GM12892 (cell line): Measurements from ENCODE around the gene CARS1.

ENCODE experiments used
- DNase-seq: peaks from one replicate; pipeline ENCODE4 v3.0.0; 2011; ENCODE audit not compliant: insufficient read length
- FAIRE-seq: peaks from 2 replicates; lab custom pipeline; 2011; peaks lifted over from hg19 to GRCh38; lab: Jason Lieb, UNC
- POLR2A ChIP-seq: IDR thresholded peaks from 2 replicates; pipeline ENCODE4 v1.6.1; 2011; ENCODE audit warnings: low read depth, low read length, control low read depth
- POLR2AphosphoS5 ChIP-seq: IDR thresholded peaks from 2 replicates; pipeline ENCODE4 v1.6.1; 2011; ENCODE audit warnings: low read depth, low read length, control low read depth
- TAF1 ChIP-seq: IDR thresholded peaks from 2 replicates; pipeline ENCODE4 v1.6.1; 2011; ENCODE audit warnings: low read depth, mild to moderate bottlenecking, control low read depth, low read length, borderline replicate concordance

Gene CARS1

DNA sequence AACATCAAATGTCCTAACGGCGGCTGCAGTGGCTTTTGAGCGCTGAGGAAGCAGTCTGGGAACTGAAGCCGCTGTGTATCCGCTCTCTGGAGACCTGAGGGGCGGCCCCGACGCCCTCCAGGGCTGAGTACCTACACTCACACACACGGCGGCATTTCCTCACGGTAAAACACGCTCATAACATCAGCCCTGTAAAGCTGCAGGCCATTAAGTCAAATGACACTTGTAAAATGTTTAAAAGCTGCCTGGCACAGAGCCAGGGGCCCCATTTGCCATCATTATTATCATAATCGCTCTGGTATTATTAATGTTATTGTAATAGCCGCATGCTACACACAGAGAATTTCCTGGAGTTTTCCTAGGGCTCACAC lies 5.1 kb downstream of the CARS1 start:
- DNase-seq (no peak), FAIRE-seq (no peak)
- TF ChIP-seq TAF1 (no peak), POLR2AphosphoS5 (no peak), POLR2A (no peak)

- TF ChIP-seq POLR2A (peak; percentile 17; the same call in 1 of the 2 replicates), TAF1 (no peak)
- FAIRE-seq (peak; percentile 83), DNase-seq (no peak)
Measured at GRCh38 chr11:3051196-3052108, 5.8 kb downstream of the CARS1 start.

DNA sequence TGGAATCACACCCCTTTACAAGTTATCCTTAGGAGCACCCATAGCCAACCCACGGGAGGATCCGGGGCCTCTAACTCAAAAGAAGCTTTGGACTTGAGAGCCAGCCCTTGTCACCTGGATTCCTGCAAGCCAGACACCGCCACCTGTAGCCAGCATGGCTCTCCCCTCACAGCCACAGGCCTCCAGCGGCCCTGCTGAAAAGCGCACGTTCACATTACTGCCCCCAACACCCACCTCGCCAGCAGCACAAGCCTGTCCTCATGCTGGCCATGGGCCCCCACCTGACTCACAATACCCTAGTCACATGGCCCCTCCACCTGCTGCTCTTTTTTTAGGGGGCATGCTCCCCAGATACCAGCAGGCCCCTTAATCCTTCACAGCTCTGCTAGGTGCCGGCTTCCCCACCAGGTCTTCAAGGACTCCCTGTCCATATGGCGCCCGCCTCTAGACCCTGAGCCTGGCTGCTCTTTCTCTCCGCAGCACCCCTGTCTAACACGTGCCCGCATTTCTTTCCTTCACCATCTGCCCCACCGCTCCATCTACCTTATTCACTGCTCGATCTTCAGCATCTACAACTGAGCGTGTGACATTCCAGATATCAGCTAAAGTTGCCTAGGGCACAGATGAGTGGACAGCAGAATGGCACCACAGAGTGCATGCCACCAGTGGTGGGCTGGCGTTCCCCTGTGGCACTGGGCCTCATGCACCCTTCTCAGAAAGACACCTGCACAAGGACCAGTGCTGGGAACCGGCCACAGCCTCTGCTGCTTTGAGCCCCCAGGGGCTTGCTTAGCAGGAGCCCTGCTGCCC lies 6.6 kb downstream of the CARS1 start:
- TF ChIP-seq POLR2AphosphoS5 (no peak), TAF1 (no peak), POLR2A (no peak)
- DNase-seq (no peak), FAIRE-seq (no peak)

- FAIRE-seq (peak; percentile 100), DNase-seq (peak; percentile 92)
- TF ChIP-seq POLR2AphosphoS5 (peak; percentile 31; the same call in 1 of the 2 replicates), POLR2A (peak; percentile 14; the same call in 1 of the 2 replicates), TAF1 (peak; percentile 37; the same call in 1 of the 2 replicates)
Measured at GRCh38 chr11:3049430-3050243, 7.6 kb downstream of the CARS1 start.

GRCh38 chr11:3047637-3048036 lies 9.6 kb downstream of the CARS1 start:
- no peak for DNase-seq
- FAIRE-seq = no peak
- TF ChIP-seq POLR2AphosphoS5 (no peak), POLR2A (no peak), TAF1 (no peak)

- DNase-seq (no peak), FAIRE-seq (no peak)
- no peak for TF ChIP-seq POLR2A
- no peak for TF ChIP-seq POLR2AphosphoS5
- TF ChIP-seq TAF1 = no peak
Measured at GRCh38 chr11:3046641-3047040, 10.6 kb downstream of the CARS1 start.

- no peak for DNase-seq
- TF ChIP-seq POLR2AphosphoS5 (no peak), TAF1 (no peak), POLR2A (no peak)
- no peak for FAIRE-seq
Measured at GRCh38 chr11:3046190-3046589, 11.0 kb downstream of the CARS1 start.

DNA sequence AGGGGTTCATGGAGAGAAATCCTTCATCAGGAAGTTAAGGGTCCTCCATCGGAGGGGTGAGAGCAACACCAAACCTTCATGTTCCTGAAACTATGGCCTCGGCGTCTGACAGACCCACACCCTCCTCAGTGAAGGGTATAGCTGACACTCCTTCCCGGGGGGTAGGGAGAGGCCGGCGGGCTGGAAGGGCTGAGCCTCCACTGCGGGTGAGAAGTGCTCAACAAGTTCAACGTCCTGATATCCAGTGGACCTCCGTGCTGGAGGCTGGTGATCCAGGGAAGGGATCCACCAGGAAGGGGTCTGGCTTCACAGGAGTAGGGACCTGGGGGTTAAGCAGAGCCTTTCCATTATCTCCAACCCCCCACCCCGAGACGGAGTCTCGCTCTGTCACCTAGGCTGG lies 12.3 kb downstream of the CARS1 start:
- no peak for DNase-seq
- FAIRE-seq = no peak
- TF ChIP-seq TAF1 = no peak
- TF ChIP-seq POLR2A = no peak
- TF ChIP-seq POLR2AphosphoS5 = no peak

DNA sequence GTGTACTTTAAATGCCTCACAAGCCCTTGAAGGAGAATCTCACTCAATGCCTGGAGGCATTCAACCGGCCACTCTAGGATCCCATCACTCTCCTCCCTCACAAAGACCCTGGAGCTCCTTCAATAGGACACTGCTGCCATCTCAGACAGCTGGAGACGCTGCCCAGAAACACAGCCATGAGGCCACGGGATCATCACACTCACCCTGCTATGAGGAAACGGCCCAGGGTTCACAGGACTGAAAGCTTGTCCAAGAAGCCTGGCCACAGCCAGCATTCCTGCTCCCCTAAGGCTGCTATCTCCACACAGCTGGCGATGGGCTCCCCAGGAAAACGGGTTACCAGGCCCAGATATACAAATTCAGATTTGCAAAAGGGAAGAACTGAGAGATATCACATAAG lies 13.2 kb downstream of the CARS1 start:
- no peak for TF ChIP-seq TAF1
- TF ChIP-seq POLR2AphosphoS5 = no peak
- TF ChIP-seq POLR2A = no peak
- DNase-seq = no peak
- FAIRE-seq = no peak

GRCh38 chr11:3043315-3043871 lies 13.8 kb downstream of the CARS1 start:
- FAIRE-seq (no peak), DNase-seq (no peak)
- no peak for TF ChIP-seq TAF1
- no peak for TF ChIP-seq POLR2AphosphoS5
- TF ChIP-seq POLR2A = no peak
